ENCODE results near the gene TECTA.
A peak's percentile ranks its signal among the peaks of the same experiment; 100 is the strongest.

The TECTA gene

GRCh38 chr11:121100943-121101342, at the start of gene TECTA:
TECTA (plus strand) TSS chr11:121101243; CDS start chr11:121102666, 1,423 bp downstream.
- Mint-ChIP-seq H3K4me3 (no peak within 1 kb of the TSS), H3K9me3 (no peaks in the 10 kb centered on the region), H3K27me3 (no peaks in the 10 kb centered on the region), H3K4me1 (no peaks in the 10 kb centered on the region), H3K27ac (no peak within 1 kb of the TSS)
- no peak for ATAC-seq
- DNase-seq, result no peak

- Mint-ChIP-seq H3K4me1 (peaks cover 8% of the 10 kb centered on the region), H3K27ac (no peak overlapping the region), H3K9me3 (no peaks in the 10 kb centered on the region), H3K4me3 (no peak overlapping the region), H3K27me3 (no peaks in the 10 kb centered on the region)
- ATAC-seq, result no peak
- DNase-seq, result no peak
Measured at GRCh38 chr11:121053244-121053643, 47.8 kb upstream of the TECTA start.

- no peaks in the 10 kb centered on the region for H3K27me3 Mint-ChIP-seq
- no peak for DNase-seq
- ATAC-seq, result no peak
- H3K4me1 Mint-ChIP-seq, result peaks cover 11% of the 10 kb centered on the region
- no peak overlapping the region for H3K4me3 Mint-ChIP-seq
- H3K27ac Mint-ChIP-seq, result no peak overlapping the region
- no peaks in the 10 kb centered on the region for H3K9me3 Mint-ChIP-seq
Measured at GRCh38 chr11:121054266-121054665, 46.8 kb upstream of the TECTA start.

GRCh38 chr11:121055076-121055475, 46.0 kb upstream of the TECTA start:
- Mint-ChIP-seq H3K4me1 (peaks cover 11% of the 10 kb centered on the region), H3K27ac (no peak overlapping the region), H3K9me3 (no peaks in the 10 kb centered on the region), H3K27me3 (no peaks in the 10 kb centered on the region), H3K4me3 (no peak overlapping the region)
- ATAC-seq (no peak), DNase-seq (no peak)

GRCh38 chr11:121057922-121058321, 43.1 kb upstream of the TECTA start:
- peak; percentile 87 for ATAC-seq
- Mint-ChIP-seq H3K9me3 (no peaks in the 10 kb centered on the region), H3K27ac (peak overlapping the region in 1 of 2 donors; percentile 21), H3K4me1 (peaks cover 11% of the 10 kb centered on the region), H3K27me3 (no peaks in the 10 kb centered on the region), H3K4me3 (no peak overlapping the region)
- no peak for DNase-seq

- no peak overlapping the region for H3K4me3 Mint-ChIP-seq
- H3K9me3 Mint-ChIP-seq, result no peaks in the 10 kb centered on the region
- peaks cover 11% of the 10 kb centered on the region for H3K4me1 Mint-ChIP-seq
- no peaks in the 10 kb centered on the region for H3K27me3 Mint-ChIP-seq
- no peak for ATAC-seq
- no peak for DNase-seq
- no peak overlapping the region for H3K27ac Mint-ChIP-seq
Measured at GRCh38 chr11:121058941-121059340, 42.1 kb upstream of the TECTA start.

- DNase-seq (no peak), ATAC-seq (peak; percentile 90)
- no peaks in the 10 kb centered on the region for H3K27me3 Mint-ChIP-seq
- no peak overlapping the region for H3K27ac Mint-ChIP-seq
- no peaks in the 10 kb centered on the region for H3K9me3 Mint-ChIP-seq
- H3K4me3 Mint-ChIP-seq, result no peak overlapping the region
- peaks cover 7% of the 10 kb centered on the region for H3K4me1 Mint-ChIP-seq
Measured at GRCh38 chr11:121059605-121060004, 41.4 kb upstream of the TECTA start.

- no peaks in the 10 kb centered on the region for H3K9me3 Mint-ChIP-seq
- ATAC-seq, result no peak
- no peaks in the 10 kb centered on the region for H3K27me3 Mint-ChIP-seq
Measured at GRCh38 chr11:121063728-121064127, 37.3 kb upstream of the TECTA start.

GRCh38 chr11:121066623-121067022, 34.4 kb upstream of the TECTA start:
- DNase-seq (no peak), ATAC-seq (no peak)
- H3K4me1 Mint-ChIP-seq, result peaks cover 6% of the 10 kb centered on the region
- no peak overlapping the region for H3K27ac Mint-ChIP-seq
- H3K9me3 Mint-ChIP-seq, result no peaks in the 10 kb centered on the region
- no peak overlapping the region for H3K4me3 Mint-ChIP-seq
- H3K27me3 Mint-ChIP-seq, result no peaks in the 10 kb centered on the region

More at GRCh38 chr11:121063728-121064127, 37.3 kb upstream of the TECTA start:
- no peak for DNase-seq
- H3K4me3 Mint-ChIP-seq, result no peak overlapping the region
- H3K27ac Mint-ChIP-seq, result no peak overlapping the region
- H3K4me1 Mint-ChIP-seq, result peaks cover 6% of the 10 kb centered on the region

GRCh38 chr11:121067026-121067425, 34.0 kb upstream of the TECTA start:
- Mint-ChIP-seq H3K27me3 (no peaks in the 10 kb centered on the region), H3K4me3 (no peak overlapping the region), H3K9me3 (no peaks in the 10 kb centered on the region), H3K27ac (no peak overlapping the region), H3K4me1 (peaks cover 6% of the 10 kb centered on the region)
- no peak for ATAC-seq
- DNase-seq, result no peak

GRCh38 chr11:121067453-121067852, 33.6 kb upstream of the TECTA start:
- ATAC-seq (no peak), DNase-seq (no peak)
- no peaks in the 10 kb centered on the region for H3K9me3 Mint-ChIP-seq
- H3K4me3 Mint-ChIP-seq, result no peak overlapping the region
- H3K4me1 Mint-ChIP-seq, result peaks cover 6% of the 10 kb centered on the region
- H3K27ac Mint-ChIP-seq, result no peak overlapping the region
- no peaks in the 10 kb centered on the region for H3K27me3 Mint-ChIP-seq

GRCh38 chr11:121067962-121068647, 32.9 kb upstream of the TECTA start:
- Mint-ChIP-seq H3K4me3 (no peak overlapping the region), H3K4me1 (peaks cover 6% of the 10 kb centered on the region), H3K27ac (peak overlapping the region in 1 of 2 donors; percentile 8), H3K27me3 (no peaks in the 10 kb centered on the region), H3K9me3 (no peaks in the 10 kb centered on the region)
- ATAC-seq (no peak), DNase-seq (no peak)

- ATAC-seq, result no peak
- Mint-ChIP-seq H3K4me3 (no peak overlapping the region), H3K4me1 (peaks cover 6% of the 10 kb centered on the region), H3K9me3 (no peaks in the 10 kb centered on the region), H3K27ac (no peak overlapping the region), H3K27me3 (no peaks in the 10 kb centered on the region)
- no peak for DNase-seq
Measured at GRCh38 chr11:121068787-121069186, 32.3 kb upstream of the TECTA start.

- peaks cover 6% of the 10 kb centered on the region for H3K4me1 Mint-ChIP-seq
- H3K27ac Mint-ChIP-seq, result no peak overlapping the region
- no peaks in the 10 kb centered on the region for H3K27me3 Mint-ChIP-seq
Measured at GRCh38 chr11:121070951-121071845, 29.8 kb upstream of the TECTA start.

GRCh38 chr11:121071846-121072450, 29.1 kb upstream of the TECTA start:
- Mint-ChIP-seq H3K4me3 (no peak overlapping the region), H3K9me3 (no peaks in the 10 kb centered on the region), H3K27ac (peak overlapping the region in 1 of 2 donors; percentile 11), H3K27me3 (no peaks in the 10 kb centered on the region), H3K4me1 (peaks cover 6% of the 10 kb centered on the region)
- ATAC-seq (no peak), DNase-seq (no peak)

More at GRCh38 chr11:121070951-121071845, 29.8 kb upstream of the TECTA start:
- H3K9me3 Mint-ChIP-seq, result no peaks in the 10 kb centered on the region
- DNase-seq (no peak), ATAC-seq (no peak)
- no peak overlapping the region for H3K4me3 Mint-ChIP-seq

- no peak overlapping the region for H3K27ac Mint-ChIP-seq
- H3K4me3 Mint-ChIP-seq, result no peak overlapping the region
- no peaks in the 10 kb centered on the region for H3K27me3 Mint-ChIP-seq
- peaks cover 14% of the 10 kb centered on the region for H3K4me1 Mint-ChIP-seq
- no peak for DNase-seq
- no peak for ATAC-seq
- no peaks in the 10 kb centered on the region for H3K9me3 Mint-ChIP-seq
Measured at GRCh38 chr11:121081321-121081720, 19.7 kb upstream of the TECTA start.

All from stimulated activated naive CD8-positive, alpha-beta T cell treated with anti-CD3 and anti-CD28 coated beads, Interleukin-15, amount 100 ng/mL, for 72 hours (primary cell).